GM12878 (cell line): ENCODE results near the gene BMERB1. TPM values are rescaled to one million over a fixed set of nuclear protein-coding genes. Genes with fewer than 3 reads are reported as not detected.

Experiments
- ATAC-seq: fragments of 200-7000 bp; cut with Tn5 transposase; 3 replicates; pipeline ENCODE4 v1.9.1; 2020; ENCODE audit warnings: mild to moderate bottlenecking, moderate library complexity
- BruUV-seq: library from RNA; stranded (reverse); fragments of 400-500 nt; replicated peaks from 2 replicates; lab custom pipeline; 2021; lab: Mats Ljungman, UMichigan
- CTCF ChIA-PET: fragments of 300-600 bp; sonication (Branson Sonifier 250); formaldehyde crosslinking; extraction: SDS; loops from one replicate; lab custom pipeline; 2021; ENCODE audit warnings: inconsistent platforms; lab: Yijun Ruan, JAX
- POLR2A ChIA-PET: fragments of 350-600 bp; formaldehyde crosslinking; extraction: SDS; loops from one replicate; lab custom pipeline; 2021; ENCODE audit warnings: inconsistent platforms; lab: Charles Lee
- RAD21 ChIA-PET: fragments of 300-600 bp; sonication (Branson Sonifier 250); formaldehyde crosslinking; loops from one replicate; lab custom pipeline; 2023; ENCODE audit warnings: antibody characterized with exemption; ENCODE audit not compliant: unreplicated experiment; lab: Charles Lee
- SMC1A ChIA-PET: fragments of 300-600 bp; sonication (Branson Sonifier 250); formaldehyde crosslinking; loops from one replicate; lab custom pipeline; 2023; ENCODE audit not compliant: unreplicated experiment, uncharacterized antibody; lab: Charles Lee
- DNase-seq: peaks from one replicate; pipeline ENCODE4 v3.0.0-alpha.2; 2011; ENCODE audit warnings: low read depth, low spot score
- FAIRE-seq: peaks from 3 replicates; lab custom pipeline; 2011; peaks lifted over from hg19 to GRCh38; lab: Jason Lieb, UNC
- H2AFZ ChIP-seq: 2 replicates; pipeline ENCODE4 v1.6.0; 2011; ENCODE audit warnings: low read depth, low read length, control low read depth; ENCODE audit not compliant: control insufficient read depth
- H3K27ac ChIP-seq: 2 replicates; pipeline ENCODE4 v1.5.1; 2011; ENCODE audit warnings: control low read depth; ENCODE audit not compliant: control insufficient read depth, insufficient read depth
- H3K27me3 ChIP-seq, 2 experiments: replicated peaks in 1 of 2; 2 replicates each; pipeline versions ENCODE4 v1.6.0 to v1.6.1; 2011; ENCODE audit warnings: low read length in 1 of 2; ENCODE audit not compliant: control insufficient read depth in 2 of 2, insufficient read depth in 2 of 2
- H3K36me3 ChIP-seq, 2 experiments: 2 replicates each; pipeline ENCODE4 v1.5.1; 2011; ENCODE audit warnings: low read length in 1 of 2; ENCODE audit not compliant: control insufficient read depth in 2 of 2, insufficient read depth in 2 of 2
- H3K4me1 ChIP-seq: 2 replicates; pipeline ENCODE4 v1.6.1; 2011; ENCODE audit warnings: mild to moderate bottlenecking, low read length, moderate library complexity, mixed read lengths; ENCODE audit not compliant: control insufficient read depth, insufficient read depth
- H3K4me2 ChIP-seq: 2 replicates; pipeline ENCODE4 v1.6.0; 2011; ENCODE audit warnings: control low read depth; ENCODE audit not compliant: control insufficient read depth, insufficient read depth
- H3K4me3 ChIP-seq: fragments of 200-600 bp; sonication (generic); 2 replicates; pipeline ENCODE4 v1.5.1; 2016
- H3K79me2 ChIP-seq: 2 replicates; pipeline ENCODE4 v1.6.0; 2011; ENCODE audit warnings: low read length; ENCODE audit not compliant: control insufficient read depth, insufficient read depth
- H3K9ac ChIP-seq: 2 replicates; pipeline ENCODE4 v1.8.0; 2011; ENCODE audit warnings: low read length, control low read depth, mixed read lengths; ENCODE audit not compliant: control insufficient read depth, insufficient read depth
- H3K9me3 ChIP-seq: replicated peaks from 3 replicates; pipeline ENCODE4 v1.5.1; 2011; ENCODE audit warnings: mild to moderate bottlenecking, low read length; ENCODE audit not compliant: control insufficient read depth, insufficient read depth
- H4K20me1 ChIP-seq: 2 replicates; pipeline ENCODE4 v1.6.0; 2011; ENCODE audit not compliant: control insufficient read depth, insufficient read depth
- BACH1 ChIP-seq: fragments of 450-650 bp; IDR thresholded peaks from 2 replicates; pipeline ENCODE4 v1.6.1; 2017; ENCODE audit warnings: mild to moderate bottlenecking, borderline replicate concordance
- BCLAF1 ChIP-seq: fragments of 450-650 bp; IDR thresholded peaks from 2 replicates; pipeline ENCODE4 v1.6.1; 2017; ENCODE audit warnings: antibody characterized with exemption, mild to moderate bottlenecking, moderate library complexity
- CEBPZ ChIP-seq: fragments of 150-350 bp; IDR thresholded peaks from 2 replicates; pipeline ENCODE4 v1.6.1; 2016; ENCODE audit warnings: low read depth, low read length
- DPF2 ChIP-seq: fragments of 450-650 bp; IDR thresholded peaks from 2 replicates; pipeline ENCODE4 v1.6.1; 2017; ENCODE audit warnings: mild to moderate bottlenecking
- LARP7 ChIP-seq: fragments of 450-650 bp; IDR thresholded peaks from 2 replicates; pipeline ENCODE4 v1.6.1; 2017; ENCODE audit warnings: mild to moderate bottlenecking
- PAX5 ChIP-seq: IDR thresholded peaks from 2 replicates; pipeline ENCODE4 v1.6.1; 2011; ENCODE audit warnings: low read depth, low read length, borderline replicate concordance
- POU2F2 ChIP-seq: IDR thresholded peaks from 3 replicates; pipeline ENCODE4 v1.6.1; 2011; ENCODE audit warnings: low read depth, mild to moderate bottlenecking, low read length, borderline replicate concordance
- RUNX3 ChIP-seq: IDR thresholded peaks from 2 replicates; pipeline ENCODE4 v1.6.1; 2012; ENCODE audit warnings: low read length, inconsistent platforms
- YY1 ChIP-seq: IDR thresholded peaks from 2 replicates; pipeline ENCODE4 v1.6.1; 2011; ENCODE audit warnings: low read depth, mild to moderate bottlenecking, low read length
- WGBS: methylation state at CpG from one replicate; pipeline ENCODE4 v1.1.6; 2016; ENCODE audit warnings: low lambda C conversion rate; ENCODE audit not compliant: insufficient replicate concordance, insufficient coverage; ENCODE audit errors: missing lambda C conversion rate; 5-methylcytosine and 5-hydroxymethylcytosine counted together
- in situ Hi-C: fragments of 300-500 bp; cut with MboI; formaldehyde crosslinking; loops from 9 replicates; pipeline ENCODE4 v1.14.3; 2018; ENCODE audit warnings: mixed read lengths
- intact Hi-C: fragments of 100-400 bp; cut with micrococcal nuclease; formaldehyde crosslinking; loops from one replicate; pipeline ENCODE4 v1.14.2; 2022; ENCODE audit not compliant: unreplicated experiment
- polyA plus RNA-seq, 11 experiments: library from polyadenylated mRNA; depleted of rRNA in 4 of 11; unstranded in 6 of 11; stranded (reverse) in 5 of 11; fragments of >200 nt; fragmentation: Nextera tagmentation in 4 of 11; fragmentation: Illumina TruSeq in 1 of 11; extraction: Ambion mirVana in 4 of 11; extraction: Trizol in 1 of 11; gene quantifications; 1 replicate in 1 of 11; 2 replicates in 10 of 11; pipeline versions ENCODE4 v1.2.1 to v1.2.3, GENCODE V29; 2011 to 2016; ENCODE audit warnings: inconsistent platforms in 2 of 11, missing spikeins in 2 of 11, low read depth in 1 of 11
- total RNA-seq, 4 experiments: library from RNA; depleted of rRNA in 3 of 4; stranded (reverse); fragments of >200 nt in 3 of 4; fragmentation: Illumina TruSeq in 1 of 4; extraction: Trizol in 1 of 4; gene quantifications; 2 replicates each; pipeline versions ENCODE4 v1.2.1 to v1.2.3, GENCODE V29; 2013 to 2021

BMERB1 gene
- total and polyA plus RNA-seq, 10 of the 15 experiments (the other 5 are each of a cell fraction or from before 2014, with no cell fraction given), result 0.05 to 0.68 (median 0.34) TPM

- ChIA-PET RAD21 (no interaction called here), SMC1A (no interaction called here), CTCF (interaction anchor here (1.5 kb wide), 1 partner anchor 16 kb away, joined by 3 read pairs; no protein-coding TSS in a partner anchor), POLR2A (no interaction called here)
- TF ChIP-seq RUNX3 (no peak), CEBPZ (no peak), BACH1 (no peak), PAX5 (no peak), DPF2 (no peak)
- WGBS, result 56% methylated on average over 4 of the region's 4 CpGs
- FAIRE-seq (no peak), ATAC-seq (no peak), DNase-seq (no peak)
- no peak overlapping the region for H3K9ac ChIP-seq
- H2AFZ ChIP-seq, result no peak overlapping the region
- H3K9me3 ChIP-seq, result no peaks in the 10 kb centered on the region
- H3K27ac ChIP-seq, result no peak overlapping the region
- no TSS peak for BruUV-seq
- no peak overlapping the region for H3K4me3 ChIP-seq
- no peaks in the 10 kb centered on the region for H4K20me1 ChIP-seq
- no peaks in the 10 kb centered on the region; a peak in 1 of 4 replicates for H3K27me3 ChIP-seq
- no peak overlapping the region for H3K4me2 ChIP-seq
- no peaks in the 10 kb centered on the region for H3K79me2 ChIP-seq
- H3K36me3 ChIP-seq, result no peaks in the 10 kb centered on the region
- in situ Hi-C loops, result no loop called here
- intact Hi-C loops, result no loop called here
- no peaks in the 10 kb centered on the region for H3K4me1 ChIP-seq
Observed at GRCh38 chr16:15533386-15533785, 99.0 kb downstream of the BMERB1 start.

GRCh38 chr16:15535772-15536171, 101.4 kb downstream of the BMERB1 start:
- intact Hi-C loops (no loop called here), in situ Hi-C loops (no loop called here)
- H3K4me2 ChIP-seq, result no peak overlapping the region
- no peak overlapping the region for H3K27ac ChIP-seq
- H3K4me1 ChIP-seq, result no peaks in the 10 kb centered on the region
- FAIRE-seq, result no peak
- CTCF ChIA-PET, result no interaction called here
- H3K9ac ChIP-seq, result no peak overlapping the region
- H2AFZ ChIP-seq, result no peak overlapping the region
- H3K36me3 ChIP-seq, result no peaks in the 10 kb centered on the region
- POLR2A ChIA-PET, result no interaction called here
- ATAC-seq, result no peak
- SMC1A ChIA-PET, result no interaction called here
- H4K20me1 ChIP-seq, result no peaks in the 10 kb centered on the region
- H3K4me3 ChIP-seq, result no peak overlapping the region
- BruUV-seq, result no TSS peak
- RAD21 ChIA-PET, result no interaction called here
- no peaks in the 10 kb centered on the region; a peak in 1 of 4 replicates for H3K27me3 ChIP-seq
- H3K9me3 ChIP-seq, result no peaks in the 10 kb centered on the region
- no peaks in the 10 kb centered on the region for H3K79me2 ChIP-seq
- WGBS, result 42% methylated on average over 6 of the region's 6 CpGs
- DNase-seq, result no peak
- TF ChIP-seq BCLAF1 (no peak), POU2F2 (no peak), LARP7 (no peak), YY1 (no peak)
